ENCODE data around the gene DHRS7B.

DHRS7B gene

GRCh38 chr17:21149621-21150020, 22.9 kb downstream of the DHRS7B start:
- no peaks in the 10 kb centered on the region; the same call in 1 of the 2 replicates for H3K9me3 ChIP-seq (ENCODE audit: control insufficient read depth, insufficient read depth, low read length)
- no peak overlapping the region for H3K4me3 ChIP-seq (ENCODE audit: low read length)
- no peaks in the 10 kb centered on the region; the same call in 1 of the 2 replicates for H3K36me3 ChIP-seq (ENCODE audit: control insufficient read depth, insufficient read depth, low read length)
- no peaks in the 10 kb centered on the region for H3K4me1 ChIP-seq (ENCODE audit: control insufficient read depth, insufficient read depth, low read length)
- no peak overlapping the region for H3K27ac ChIP-seq (ENCODE audit: low read length)
- no peaks in the 10 kb centered on the region for H3K27me3 ChIP-seq (ENCODE audit: control insufficient read depth, insufficient read depth, low read length)
- DNase-seq (ENCODE audit: low read depth, low spot score), result no peak
- 100% methylated on average over 1 of the region's 1 CpG for WGBS (ENCODE audit: insufficient coverage, insufficient read length)

GRCh38 chr17:21152731-21153130, 26.0 kb downstream of the DHRS7B start:
- Histone ChIP-seq H3K27ac (ENCODE audit: low read length) (no peak overlapping the region), H3K4me3 (ENCODE audit: low read length) (no peak overlapping the region), H3K4me1 (ENCODE audit: control insufficient read depth, insufficient read depth, low read length) (no peaks in the 10 kb centered on the region), H3K36me3 (ENCODE audit: control insufficient read depth, insufficient read depth, low read length) (no peaks in the 10 kb centered on the region), H3K27me3 (ENCODE audit: control insufficient read depth, insufficient read depth, low read length) (no peaks in the 10 kb centered on the region), H3K9me3 (ENCODE audit: control insufficient read depth, insufficient read depth, low read length) (no peaks in the 10 kb centered on the region; the same call in 1 of the 2 replicates)
- no CpG with 5 or more reads among the region's 1 CpG for whole genome bisulfite sequencing (ENCODE audit: insufficient coverage, insufficient read length)
- no peak for DNase-seq (ENCODE audit: low read depth, low spot score)

- H3K27me3 ChIP-seq (ENCODE audit: control insufficient read depth, insufficient read depth, low read length), result no peaks in the 10 kb centered on the region
- no peaks in the 10 kb centered on the region for H3K36me3 ChIP-seq (ENCODE audit: control insufficient read depth, insufficient read depth, low read length)
- no peaks in the 10 kb centered on the region for H3K9me3 ChIP-seq (ENCODE audit: control insufficient read depth, insufficient read depth, low read length)
- no peak overlapping the region for H3K27ac ChIP-seq (ENCODE audit: low read length)
- H3K4me1 ChIP-seq (ENCODE audit: control insufficient read depth, insufficient read depth, low read length), result no peaks in the 10 kb centered on the region
- DNase-seq (ENCODE audit: low read depth, low spot score), result no peak
- H3K4me3 ChIP-seq (ENCODE audit: low read length), result no peak overlapping the region
- no CpG with 5 or more reads among the region's 1 CpG for WGBS (ENCODE audit: insufficient coverage, insufficient read length)
Measured at GRCh38 chr17:21157586-21158370, 31.0 kb downstream of the DHRS7B start.

- no peak overlapping the region for H3K4me3 ChIP-seq (ENCODE audit: low read length)
- H3K4me1 ChIP-seq (ENCODE audit: control insufficient read depth, insufficient read depth, low read length), result 0 out of 2 replicates have a peak, but pooled peaks cover 1% of the 10 kb centered on the region
- no peaks in the 10 kb centered on the region for H3K9me3 ChIP-seq (ENCODE audit: control insufficient read depth, insufficient read depth, low read length)
- DNase-seq (ENCODE audit: low read depth, low spot score), result no peak
- H3K36me3 ChIP-seq (ENCODE audit: control insufficient read depth, insufficient read depth, low read length), result no peaks in the 10 kb centered on the region
- H3K27ac ChIP-seq (ENCODE audit: low read length), result no peak overlapping the region
- no peaks in the 10 kb centered on the region for H3K27me3 ChIP-seq (ENCODE audit: control insufficient read depth, insufficient read depth, low read length)
Measured at GRCh38 chr17:21160401-21160800, 33.6 kb downstream of the DHRS7B start.

- Histone ChIP-seq H3K4me3 (ENCODE audit: low read length) (no peak overlapping the region), H3K9me3 (ENCODE audit: control insufficient read depth, insufficient read depth, low read length) (no peaks in the 10 kb centered on the region), H3K36me3 (ENCODE audit: control insufficient read depth, insufficient read depth, low read length) (no peaks in the 10 kb centered on the region), H3K27ac (ENCODE audit: low read length) (no peak overlapping the region), H3K4me1 (ENCODE audit: control insufficient read depth, insufficient read depth, low read length) (0 out of 2 replicates have a peak, but pooled peaks cover 1% of the 10 kb centered on the region), H3K27me3 (ENCODE audit: control insufficient read depth, insufficient read depth, low read length) (no peaks in the 10 kb centered on the region)
- DNase-seq (ENCODE audit: low read depth, low spot score), result no peak
- WGBS (ENCODE audit: insufficient coverage, insufficient read length), result no CpG with 5 or more reads among the region's 7 CpGs
Measured at GRCh38 chr17:21161498-21162393, 35.0 kb downstream of the DHRS7B start.

GRCh38 chr17:21162394-21162775, 35.6 kb downstream of the DHRS7B start:
- DNase-seq (ENCODE audit: low read depth, low spot score), result no peak
- Histone ChIP-seq H3K9me3 (ENCODE audit: control insufficient read depth, insufficient read depth, low read length) (no peaks in the 10 kb centered on the region), H3K27me3 (ENCODE audit: control insufficient read depth, insufficient read depth, low read length) (no peaks in the 10 kb centered on the region), H3K4me1 (ENCODE audit: control insufficient read depth, insufficient read depth, low read length) (0 out of 2 replicates have a peak, but pooled peaks cover 1% of the 10 kb centered on the region), H3K4me3 (ENCODE audit: low read length) (no peak overlapping the region), H3K27ac (ENCODE audit: low read length) (no peak overlapping the region), H3K36me3 (ENCODE audit: control insufficient read depth, insufficient read depth, low read length) (no peaks in the 10 kb centered on the region)
- WGBS (ENCODE audit: insufficient coverage, insufficient read length), result no CpG with 5 or more reads among the region's 2 CpGs

GRCh38 chr17:21163101-21163500, 36.3 kb downstream of the DHRS7B start:
- no peaks in the 10 kb centered on the region for H3K36me3 ChIP-seq (ENCODE audit: control insufficient read depth, insufficient read depth, low read length)
- no peak overlapping the region for H3K27ac ChIP-seq (ENCODE audit: low read length)
- H3K4me1 ChIP-seq (ENCODE audit: control insufficient read depth, insufficient read depth, low read length), result 0 out of 2 replicates have a peak, but pooled peaks cover 1% of the 10 kb centered on the region
- no peak overlapping the region for H3K4me3 ChIP-seq (ENCODE audit: low read length)
- no CpG with 5 or more reads among the region's 6 CpGs for WGBS (ENCODE audit: insufficient coverage, insufficient read length)
- H3K9me3 ChIP-seq (ENCODE audit: control insufficient read depth, insufficient read depth, low read length), result no peaks in the 10 kb centered on the region
- DNase-seq (ENCODE audit: low read depth, low spot score), result no peak
- no peaks in the 10 kb centered on the region for H3K27me3 ChIP-seq (ENCODE audit: control insufficient read depth, insufficient read depth, low read length)

GRCh38 chr17:21164216-21164615, 37.5 kb downstream of the DHRS7B start:
- Histone ChIP-seq H3K36me3 (ENCODE audit: control insufficient read depth, insufficient read depth, low read length) (no peaks in the 10 kb centered on the region), H3K9me3 (ENCODE audit: control insufficient read depth, insufficient read depth, low read length) (no peaks in the 10 kb centered on the region), H3K4me3 (ENCODE audit: low read length) (no peak overlapping the region), H3K4me1 (ENCODE audit: control insufficient read depth, insufficient read depth, low read length) (0 out of 2 replicates have a peak, but pooled peaks cover 1% of the 10 kb centered on the region), H3K27ac (ENCODE audit: low read length) (no peak overlapping the region), H3K27me3 (ENCODE audit: control insufficient read depth, insufficient read depth, low read length) (no peaks in the 10 kb centered on the region)
- WGBS (ENCODE audit: insufficient coverage, insufficient read length), result no CpG with 5 or more reads among the region's 6 CpGs
- no peak for DNase-seq (ENCODE audit: low read depth, low spot score)

- H3K36me3 ChIP-seq (ENCODE audit: control insufficient read depth, insufficient read depth, low read length), result no peaks in the 10 kb centered on the region
- H3K27me3 ChIP-seq (ENCODE audit: control insufficient read depth, insufficient read depth, low read length), result no peaks in the 10 kb centered on the region
- H3K27ac ChIP-seq (ENCODE audit: low read length), result no peak overlapping the region
- no CpG with 5 or more reads among the region's 5 CpGs for WGBS (ENCODE audit: insufficient coverage, insufficient read length)
- no peaks in the 10 kb centered on the region for H3K9me3 ChIP-seq (ENCODE audit: control insufficient read depth, insufficient read depth, low read length)
- H3K4me1 ChIP-seq (ENCODE audit: control insufficient read depth, insufficient read depth, low read length), result 0 out of 2 replicates have a peak, but pooled peaks cover 1% of the 10 kb centered on the region
- no peak for DNase-seq (ENCODE audit: low read depth, low spot score)
- no peak overlapping the region for H3K4me3 ChIP-seq (ENCODE audit: low read length)
Measured at GRCh38 chr17:21164620-21165019, 37.9 kb downstream of the DHRS7B start.

- H3K27ac ChIP-seq (ENCODE audit: low read length), result no peak overlapping the region
- no peak overlapping the region for H3K4me3 ChIP-seq (ENCODE audit: low read length)
- H3K9me3 ChIP-seq (ENCODE audit: control insufficient read depth, insufficient read depth, low read length), result no peaks in the 10 kb centered on the region
- no peaks in the 10 kb centered on the region for H3K36me3 ChIP-seq (ENCODE audit: control insufficient read depth, insufficient read depth, low read length)
- H3K4me1 ChIP-seq (ENCODE audit: control insufficient read depth, insufficient read depth, low read length), result 0 out of 2 replicates have a peak, but pooled peaks cover 1% of the 10 kb centered on the region
- no CpG with 5 or more reads among the region's 11 CpGs for WGBS (ENCODE audit: insufficient coverage, insufficient read length)
- no peaks in the 10 kb centered on the region for H3K27me3 ChIP-seq (ENCODE audit: control insufficient read depth, insufficient read depth, low read length)
- no peak for DNase-seq (ENCODE audit: low read depth, low spot score)
Measured at GRCh38 chr17:21165922-21166594, 39.3 kb downstream of the DHRS7B start.

All from iPS DF 6.9 (cell line).